GM12872 (cell line): ENCODE results near the gene DOK3.

Experiments used
- CTCF ChIP-seq: IDR thresholded peaks from 3 replicates; pipeline ENCODE4 v1.5.1; 2011; ENCODE audit warnings: low read depth, mild to moderate bottlenecking, low read length, moderate library complexity; ENCODE audit not compliant: insufficient read depth

DOK3 gene

DNA sequence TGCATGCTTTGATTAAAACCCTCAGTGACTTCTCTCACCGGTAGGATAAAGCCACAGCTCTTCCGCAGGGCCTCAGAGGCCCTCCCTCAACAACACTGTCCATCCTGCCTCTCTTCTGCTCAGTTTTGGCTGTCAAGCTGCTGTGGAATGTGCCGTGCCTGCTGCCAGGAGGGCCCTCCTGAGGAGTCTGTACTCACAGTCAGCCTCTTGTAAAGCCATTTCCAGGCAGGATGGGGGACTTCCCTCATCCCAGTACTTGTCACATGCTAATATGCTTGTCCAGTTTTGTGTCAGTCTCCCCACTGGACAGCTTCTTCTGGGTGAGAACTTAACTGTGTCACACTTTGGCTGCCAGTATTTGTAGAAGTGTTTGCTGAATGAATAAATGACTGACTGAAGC, 21.0 kb upstream of the DOK3 start:
- TF ChIP-seq CTCF: no peak

GRCh38 chr5:177529247-177530203, 19.9 kb upstream of the DOK3 start:
- no peak for TF ChIP-seq CTCF

DNA sequence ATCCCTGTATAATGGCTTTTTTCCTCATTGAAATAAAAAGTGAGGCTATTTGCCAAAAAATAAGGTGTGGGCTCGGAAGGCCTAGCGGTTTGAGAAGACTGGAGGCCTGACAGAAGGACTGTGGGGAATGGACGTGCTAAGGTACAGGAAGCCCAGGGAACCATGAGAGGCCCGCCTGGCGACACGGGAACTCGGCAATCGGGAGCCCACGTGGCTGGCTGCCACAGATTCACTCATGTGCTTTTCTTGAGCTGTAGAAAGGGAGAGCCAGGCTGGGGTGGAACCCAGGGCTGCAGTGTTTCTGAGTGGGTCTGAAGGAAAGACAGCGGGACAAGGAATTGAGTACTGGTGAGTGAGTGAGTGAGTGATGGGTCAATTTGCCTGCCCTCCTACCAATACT, 19.0 kb upstream of the DOK3 start:
- TF ChIP-seq CTCF: no peak

DNA sequence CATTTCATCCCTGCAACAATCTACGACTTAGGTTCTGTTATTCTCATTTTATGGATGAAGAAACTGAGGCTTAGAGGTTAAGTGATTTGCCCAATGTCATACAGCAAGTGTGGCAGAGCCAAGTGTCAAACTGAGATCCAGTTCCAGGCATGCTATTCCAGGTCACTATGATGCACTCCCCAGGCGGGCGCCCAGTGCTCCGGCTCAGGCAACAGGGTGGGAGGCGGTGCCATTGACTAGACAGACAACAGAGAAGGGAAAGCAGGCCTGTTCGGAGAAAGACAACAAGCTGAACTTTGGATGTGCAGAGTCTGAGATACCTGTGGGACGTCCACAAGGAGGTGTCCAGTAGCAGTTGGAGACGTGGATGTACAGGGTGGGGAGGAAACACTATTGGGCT, 18.0 kb upstream of the DOK3 start:
- TF ChIP-seq CTCF: no peak

DNA sequence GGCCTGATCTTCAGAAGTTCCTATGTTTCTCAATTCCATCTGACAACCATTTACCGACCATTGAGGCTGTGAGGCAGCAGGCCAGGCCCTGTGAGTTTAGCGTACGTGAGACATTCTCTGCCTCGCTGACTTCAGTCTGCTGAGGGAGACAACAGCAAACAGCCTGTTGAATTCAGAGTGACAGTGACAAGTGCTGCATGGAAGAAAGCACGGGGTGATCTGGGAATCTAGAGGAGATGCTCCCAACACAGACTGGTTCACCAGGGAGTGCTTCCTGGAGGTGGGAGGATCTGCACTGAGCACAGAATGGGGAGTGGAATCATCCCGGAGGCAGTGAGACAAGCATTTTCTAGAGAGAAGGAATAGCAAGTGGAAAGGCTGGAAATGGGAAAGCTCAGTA, 17.2 kb upstream of the DOK3 start:
- TF ChIP-seq CTCF: no peak

GRCh38 chr5:177526191-177526590, 16.6 kb upstream of the DOK3 start:
- no peak for TF ChIP-seq CTCF

DNA sequence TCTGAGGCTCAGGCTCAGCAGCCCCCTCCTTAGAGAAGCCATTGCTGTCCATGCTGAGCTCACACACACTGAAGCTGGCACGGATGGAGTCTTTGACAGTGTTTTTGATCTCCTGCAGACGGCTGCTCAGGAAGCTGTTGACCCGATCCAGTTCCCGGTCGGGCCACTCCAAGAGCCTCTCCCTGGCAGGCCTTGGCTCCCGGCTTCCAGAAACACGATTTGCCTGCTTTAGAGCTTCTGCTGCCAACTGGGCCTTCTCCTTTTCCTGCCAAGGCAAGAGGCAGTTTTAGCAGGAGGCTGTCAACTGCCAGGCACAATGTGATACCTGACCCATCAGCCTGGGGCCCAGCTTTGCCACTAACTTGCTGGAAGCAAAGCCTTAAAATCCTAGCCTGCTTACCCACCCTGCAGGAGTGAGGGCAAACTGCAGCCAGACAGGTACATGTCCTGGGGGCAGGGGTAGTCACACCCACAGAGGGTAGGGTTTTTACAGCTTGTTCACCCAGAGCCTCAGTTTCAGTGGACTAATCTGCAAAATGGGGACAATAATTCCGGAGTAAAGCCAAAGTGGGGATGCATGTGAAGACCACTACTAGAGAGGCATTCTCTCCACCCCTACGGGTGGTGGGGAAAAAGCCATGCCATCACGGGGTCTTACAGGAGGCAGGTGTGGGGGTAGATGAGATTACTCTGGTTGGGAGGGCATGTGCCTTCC, 15.5 kb upstream of the DOK3 start:
- no peak for TF ChIP-seq CTCF
